Astrocyte (in vitro differentiated cells and primary cell): ENCODE results near the gene CLEC3B. TPM values are rescaled to one million over a fixed set of nuclear protein-coding genes. Genes with fewer than 3 reads are reported as not detected.

Experiments used
- DNase-seq: peaks from one replicate; pipeline ENCODE4 v3.0.0-alpha.2; 2010; ENCODE audit warnings: low read depth
- FAIRE-seq: peaks from 2 replicates; lab custom pipeline; 2011; peaks lifted over from hg19 to GRCh38; lab: Jason Lieb, UNC
- H2AFZ ChIP-seq: 2 replicates; pipeline ENCODE4 v1.6.0; 2012; ENCODE audit warnings: low read depth, low read length, inconsistent platforms
- H3K27ac ChIP-seq: 2 replicates; pipeline ENCODE4 v1.5.1; 2011; ENCODE audit warnings: low read depth, low read length, inconsistent platforms
- H3K27me3 ChIP-seq: 2 replicates; pipeline ENCODE4 v1.6.0; 2011; ENCODE audit warnings: low read length, inconsistent platforms; ENCODE audit not compliant: insufficient read depth
- H3K36me3 ChIP-seq: 2 replicates; pipeline ENCODE4 v1.5.1; 2011; ENCODE audit warnings: low read length, inconsistent platforms; ENCODE audit not compliant: insufficient read depth
- H3K4me1 ChIP-seq: 2 replicates; pipeline ENCODE4 v1.5.1; 2011; ENCODE audit warnings: low read length, inconsistent platforms; ENCODE audit not compliant: insufficient read depth
- H3K4me2 ChIP-seq: 2 replicates; pipeline ENCODE4 v1.6.0; 2012; ENCODE audit warnings: low read length, inconsistent platforms
- H3K4me3 ChIP-seq: 2 replicates; pipeline ENCODE4 v1.5.1; 2011; ENCODE audit warnings: low read depth, mild to moderate bottlenecking, low read length, inconsistent platforms; ENCODE audit not compliant: insufficient read depth
- H3K79me2 ChIP-seq: 2 replicates; pipeline ENCODE4 v1.6.0; 2012; ENCODE audit warnings: mild to moderate bottlenecking, low read length, inconsistent platforms; ENCODE audit not compliant: insufficient read depth
- H3K9ac ChIP-seq: 2 replicates; pipeline ENCODE4 v1.6.0; 2012; ENCODE audit warnings: mild to moderate bottlenecking, low read length, inconsistent platforms
- H3K9me3 ChIP-seq: 2 replicates; pipeline ENCODE4 v1.5.1; 2012; ENCODE audit warnings: low read depth, mild to moderate bottlenecking, low read length, inconsistent platforms; ENCODE audit not compliant: insufficient read depth
- H4K20me1 ChIP-seq: 2 replicates; pipeline ENCODE4 v1.6.0; 2012; ENCODE audit warnings: low read length, inconsistent platforms; ENCODE audit not compliant: insufficient read depth
- H3K27ac Mint-ChIP-seq: one replicate; pipeline ENCODE4 v1.8.0; 2021; ENCODE audit warnings: mild to moderate bottlenecking, mixed read lengths; ENCODE audit not compliant: unreplicated experiment
- H3K27me3 Mint-ChIP-seq: one replicate; pipeline ENCODE4 v1.8.0; 2021; ENCODE audit warnings: low read depth, mixed read lengths; ENCODE audit not compliant: unreplicated experiment
- H3K36me3 Mint-ChIP-seq: one replicate; pipeline ENCODE4 v1.8.0; 2021; ENCODE audit warnings: low read depth, mixed read lengths; ENCODE audit not compliant: unreplicated experiment
- H3K4me1 Mint-ChIP-seq: one replicate; pipeline ENCODE4 v1.8.0; 2021; ENCODE audit warnings: low read depth, mixed read lengths; ENCODE audit not compliant: unreplicated experiment
- H3K4me3 Mint-ChIP-seq: one replicate; pipeline ENCODE4 v1.8.0; 2021; ENCODE audit warnings: mild to moderate bottlenecking, moderate library complexity, mixed read lengths; ENCODE audit not compliant: unreplicated experiment
- H3K9me3 Mint-ChIP-seq: one replicate; pipeline ENCODE4 v1.8.0; 2021; ENCODE audit warnings: mild to moderate bottlenecking, mixed read lengths; ENCODE audit not compliant: unreplicated experiment
- EZH2 ChIP-seq: IDR thresholded peaks from 2 replicates; pipeline ENCODE4 v1.6.1; 2012; ENCODE audit warnings: mild to moderate bottlenecking, low read length, inconsistent platforms; ENCODE audit not compliant: insufficient read depth
- total RNA-seq: library from RNA; stranded (reverse); gene quantifications from 2 replicates; pipeline ENCODE4 v1.2.1, GENCODE V29; 2021
- TF ChIP-seq, protein P1 (sequence below): IDR thresholded peaks from 2 replicates; pipeline ENCODE4 v1.5.1; 2011; ENCODE audit warnings: low read depth, mild to moderate bottlenecking, inconsistent platforms, low read length, moderate library complexity; ENCODE audit not compliant: insufficient read depth

The CLEC3B gene
- total RNA-seq, 1 donor from 2014 or later, result 0.32 TPM

DNA sequence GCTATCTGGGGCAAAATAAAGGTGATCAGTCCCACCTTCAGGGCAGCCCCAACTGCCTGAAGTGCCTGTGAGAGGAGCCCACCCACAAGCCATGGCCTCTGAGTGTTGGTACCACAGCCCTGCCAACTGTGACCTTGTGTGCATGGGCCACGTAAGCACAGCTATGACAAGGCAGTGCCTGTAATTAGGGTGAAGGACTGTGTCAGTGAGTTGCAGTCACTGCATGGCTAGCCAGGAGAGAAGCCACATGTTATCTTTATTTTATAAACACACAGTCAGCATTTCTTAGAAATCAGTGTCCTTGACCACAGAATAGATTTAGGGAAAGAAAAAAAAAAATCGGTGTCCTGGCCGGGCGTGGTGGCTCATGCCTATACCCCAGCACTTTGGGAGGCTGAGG is 25.3 kb upstream of the CLEC3B start:
- TF ChIP-seq EZH2, result no peak
- TF ChIP-seq, protein P1, sequence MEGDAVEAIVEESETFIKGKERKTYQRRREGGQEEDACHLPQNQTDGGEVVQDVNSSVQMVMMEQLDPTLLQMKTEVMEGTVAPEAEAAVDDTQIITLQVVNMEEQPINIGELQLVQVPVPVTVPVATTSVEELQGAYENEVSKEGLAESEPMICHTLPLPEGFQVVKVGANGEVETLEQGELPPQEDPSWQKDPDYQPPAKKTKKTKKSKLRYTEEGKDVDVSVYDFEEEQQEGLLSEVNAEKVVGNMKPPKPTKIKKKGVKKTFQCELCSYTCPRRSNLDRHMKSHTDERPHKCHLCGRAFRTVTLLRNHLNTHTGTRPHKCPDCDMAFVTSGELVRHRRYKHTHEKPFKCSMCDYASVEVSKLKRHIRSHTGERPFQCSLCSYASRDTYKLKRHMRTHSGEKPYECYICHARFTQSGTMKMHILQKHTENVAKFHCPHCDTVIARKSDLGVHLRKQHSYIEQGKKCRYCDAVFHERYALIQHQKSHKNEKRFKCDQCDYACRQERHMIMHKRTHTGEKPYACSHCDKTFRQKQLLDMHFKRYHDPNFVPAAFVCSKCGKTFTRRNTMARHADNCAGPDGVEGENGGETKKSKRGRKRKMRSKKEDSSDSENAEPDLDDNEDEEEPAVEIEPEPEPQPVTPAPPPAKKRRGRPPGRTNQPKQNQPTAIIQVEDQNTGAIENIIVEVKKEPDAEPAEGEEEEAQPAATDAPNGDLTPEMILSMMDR, result no peak
- no peaks in the 10 kb centered on the region for H3K27me3 Mint-ChIP-seq
- H3K4me1 ChIP-seq, result no peaks in the 10 kb centered on the region
- peaks cover 35% of the 10 kb centered on the region for H3K36me3 ChIP-seq
- H3K36me3 Mint-ChIP-seq, result peaks cover 31% of the 10 kb centered on the region
- H2AFZ ChIP-seq, result no peak overlapping the region
- no peaks in the 10 kb centered on the region for H3K27me3 ChIP-seq
- no peak overlapping the region for H3K4me3 Mint-ChIP-seq
- FAIRE-seq, result no peak
- H4K20me1 ChIP-seq, result peaks cover 14% of the 10 kb centered on the region
- peaks cover 6% of the 10 kb centered on the region for H3K9me3 Mint-ChIP-seq
- no peak overlapping the region for H3K4me3 ChIP-seq
- H3K9ac ChIP-seq, result no peak overlapping the region
- H3K4me2 ChIP-seq, result no peak overlapping the region
- H3K9me3 ChIP-seq, result no peaks in the 10 kb centered on the region
- DNase-seq, result no peak
- peaks cover 3% of the 10 kb centered on the region for H3K4me1 Mint-ChIP-seq
- H3K27ac ChIP-seq, result no peak overlapping the region
- no peak overlapping the region for H3K27ac Mint-ChIP-seq
- peaks cover 3% of the 10 kb centered on the region for H3K79me2 ChIP-seq

DNA sequence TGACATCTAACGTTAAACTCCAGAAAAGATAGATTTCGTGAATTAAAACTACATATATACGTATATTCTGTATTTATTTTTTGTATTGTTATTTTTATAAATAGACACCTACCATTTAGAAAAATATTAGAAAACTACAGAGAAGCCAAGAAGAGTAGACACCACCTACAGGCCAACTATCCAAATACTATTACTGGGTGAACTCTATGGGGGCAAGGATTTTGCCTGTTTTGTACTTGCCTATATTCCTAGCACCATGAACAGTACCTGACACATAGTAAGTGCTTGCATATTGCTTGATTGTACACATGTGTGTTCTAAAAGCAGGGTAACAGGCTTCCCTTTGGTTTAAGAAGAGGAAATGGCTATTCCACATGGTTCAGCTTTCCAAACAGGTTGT is 24.4 kb upstream of the CLEC3B start:
- Histone ChIP-seq H3K9ac (no peak overlapping the region), H3K36me3 (peaks cover 34% of the 10 kb centered on the region), H2AFZ (no peak overlapping the region), H3K4me1 (no peaks in the 10 kb centered on the region), H3K79me2 (no peaks in the 10 kb centered on the region), H3K4me2 (no peak overlapping the region), H3K4me3 (no peak overlapping the region), H3K9me3 (no peaks in the 10 kb centered on the region), H3K27ac (no peak overlapping the region), H3K27me3 (no peaks in the 10 kb centered on the region), H4K20me1 (peaks cover 9% of the 10 kb centered on the region)
- no peak for FAIRE-seq
- no peaks in the 10 kb centered on the region for H3K4me1 Mint-ChIP-seq
- H3K4me3 Mint-ChIP-seq, result no peak overlapping the region
- no peak for DNase-seq
- no peak overlapping the region for H3K27ac Mint-ChIP-seq
- H3K27me3 Mint-ChIP-seq, result no peaks in the 10 kb centered on the region
- H3K9me3 Mint-ChIP-seq, result peaks cover 6% of the 10 kb centered on the region
- H3K36me3 Mint-ChIP-seq, result peaks cover 31% of the 10 kb centered on the region
- TF ChIP-seq, protein P1, result no peak
- no peak for TF ChIP-seq EZH2

DNA sequence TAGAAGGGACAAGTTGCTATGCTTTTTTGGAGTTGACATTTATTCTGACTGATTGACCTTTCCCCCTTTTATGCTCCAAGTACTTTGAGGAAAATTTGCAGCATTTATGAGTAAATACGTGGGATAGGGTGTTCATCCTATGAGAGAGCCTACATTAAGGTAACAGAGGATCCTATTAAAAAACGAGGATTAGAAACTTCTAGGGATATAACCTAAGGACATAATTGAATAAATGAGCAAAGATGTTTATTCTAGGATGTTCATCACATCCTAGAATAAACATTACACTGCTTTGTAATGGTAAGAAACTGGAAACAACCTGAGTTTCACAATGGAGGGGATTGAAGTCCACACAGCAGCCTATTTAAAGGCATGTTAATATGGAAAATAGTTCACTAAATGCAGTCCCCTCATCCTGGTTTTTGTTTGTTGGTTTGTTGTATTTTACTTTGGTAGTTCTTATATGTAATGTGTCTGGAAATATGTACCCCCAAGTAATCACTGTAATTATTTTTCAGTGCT is 23.9 kb upstream of the CLEC3B start:
- TF ChIP-seq EZH2, result no peak
- TF ChIP-seq, protein P1, result no peak
- no peaks in the 10 kb centered on the region for H3K27me3 Mint-ChIP-seq
- H2AFZ ChIP-seq, result no peak overlapping the region
- peaks cover 30% of the 10 kb centered on the region for H3K36me3 ChIP-seq
- H3K27me3 ChIP-seq, result no peaks in the 10 kb centered on the region
- DNase-seq, result no peak
- H3K9me3 ChIP-seq, result no peaks in the 10 kb centered on the region
- FAIRE-seq, result no peak
- no peak overlapping the region for H3K9ac ChIP-seq
- no peak overlapping the region for H3K4me3 ChIP-seq
- H3K36me3 Mint-ChIP-seq, result peaks cover 31% of the 10 kb centered on the region
- no peak overlapping the region for H3K27ac ChIP-seq
- H3K4me1 ChIP-seq, result no peaks in the 10 kb centered on the region
- peaks cover 7% of the 10 kb centered on the region for H4K20me1 ChIP-seq
- H3K4me2 ChIP-seq, result no peak overlapping the region
- H3K9me3 Mint-ChIP-seq, result peaks cover 6% of the 10 kb centered on the region
- H3K27ac Mint-ChIP-seq, result no peak overlapping the region
- H3K4me3 Mint-ChIP-seq, result no peak overlapping the region
- no peaks in the 10 kb centered on the region for H3K4me1 Mint-ChIP-seq
- H3K79me2 ChIP-seq, result no peaks in the 10 kb centered on the region
